Keratinocyte (primary cell): ENCODE results near the gene GPR137.

Experiments
- EZH2 ChIP-seq: IDR thresholded peaks from one replicate; pipeline ENCODE4 v1.6.1; 2012; ENCODE audit warnings: inconsistent platforms, mild to moderate bottlenecking, low read length, moderate library complexity
- TF ChIP-seq, protein P1 (sequence below), 3 experiments: IDR thresholded peaks in 1 of 3; conservative IDR thresholded peaks in 1 of 3; optimal IDR thresholded peaks in 1 of 3; 2 replicates in 2 of 3; 3 replicates in 1 of 3; pipeline versions ENCODE3 to v1.5.1; 2011; ENCODE audit warnings: low read length in 3 of 3, mild to moderate bottlenecking in 3 of 3, moderate library complexity in 2 of 3, control low read depth in 1 of 3, inconsistent platforms in 1 of 3; ENCODE audit not compliant: insufficient read depth in 2 of 3; ENCODE audit errors: extremely low read depth in 1 of 3

DNA sequence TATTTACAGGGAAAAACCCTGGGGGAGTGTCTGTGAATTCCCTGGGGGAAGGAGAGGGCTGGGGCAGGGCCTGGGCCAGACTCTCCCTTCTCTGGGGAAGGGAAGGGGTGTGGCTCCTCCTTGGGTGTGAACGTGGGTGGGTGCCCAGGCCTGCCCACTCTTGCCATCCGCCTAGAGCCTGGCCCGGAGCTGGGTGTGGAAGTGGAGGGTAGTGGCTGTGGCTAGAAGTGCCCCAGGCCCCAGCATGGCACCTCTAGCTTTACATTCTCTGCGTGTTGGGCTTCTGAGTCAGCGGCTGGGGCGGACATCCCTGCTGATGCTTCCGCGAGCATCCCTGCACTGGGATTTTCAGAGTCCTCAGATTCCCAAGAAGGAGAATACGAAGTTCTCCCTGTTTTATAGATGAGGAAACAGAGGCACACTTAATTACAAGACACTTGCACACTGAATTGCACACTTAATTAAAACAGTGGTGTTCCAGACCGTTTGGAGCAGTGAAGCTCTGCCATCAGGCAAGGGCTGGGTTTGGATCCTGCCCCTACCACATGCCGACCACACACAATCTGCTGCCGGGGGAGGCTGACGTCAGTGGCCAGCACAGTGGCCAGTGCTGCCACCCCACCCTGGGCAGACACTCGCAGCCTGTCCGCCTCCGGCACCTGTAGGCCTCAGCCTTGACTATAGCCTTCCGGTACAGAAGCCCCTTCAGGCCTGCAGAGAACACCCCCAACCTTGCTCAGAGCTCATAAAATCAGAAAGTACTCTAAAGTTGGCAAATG lies 8.8 kb upstream of the GPR137 start:
- TF ChIP-seq, protein P1, sequence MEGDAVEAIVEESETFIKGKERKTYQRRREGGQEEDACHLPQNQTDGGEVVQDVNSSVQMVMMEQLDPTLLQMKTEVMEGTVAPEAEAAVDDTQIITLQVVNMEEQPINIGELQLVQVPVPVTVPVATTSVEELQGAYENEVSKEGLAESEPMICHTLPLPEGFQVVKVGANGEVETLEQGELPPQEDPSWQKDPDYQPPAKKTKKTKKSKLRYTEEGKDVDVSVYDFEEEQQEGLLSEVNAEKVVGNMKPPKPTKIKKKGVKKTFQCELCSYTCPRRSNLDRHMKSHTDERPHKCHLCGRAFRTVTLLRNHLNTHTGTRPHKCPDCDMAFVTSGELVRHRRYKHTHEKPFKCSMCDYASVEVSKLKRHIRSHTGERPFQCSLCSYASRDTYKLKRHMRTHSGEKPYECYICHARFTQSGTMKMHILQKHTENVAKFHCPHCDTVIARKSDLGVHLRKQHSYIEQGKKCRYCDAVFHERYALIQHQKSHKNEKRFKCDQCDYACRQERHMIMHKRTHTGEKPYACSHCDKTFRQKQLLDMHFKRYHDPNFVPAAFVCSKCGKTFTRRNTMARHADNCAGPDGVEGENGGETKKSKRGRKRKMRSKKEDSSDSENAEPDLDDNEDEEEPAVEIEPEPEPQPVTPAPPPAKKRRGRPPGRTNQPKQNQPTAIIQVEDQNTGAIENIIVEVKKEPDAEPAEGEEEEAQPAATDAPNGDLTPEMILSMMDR (optimal IDR thresholded peaks at IDR 0.05 in 1 of 3, IDR thresholded peaks at IDR 0.05 in 1 of 3, conservative IDR thresholded peaks at IDR 0.05 in 1 of 3; ENCODE audit: extremely low read depth in 1 of 3, insufficient read depth in 2 of 3, low read length in 3 of 3) = no peak
- TF ChIP-seq EZH2 = no peak
